Frontal cortex (tissue), 4 donors: ENCODE measurements around the gene CSRNP3. TPM values are rescaled to one million over a fixed set of nuclear protein-coding genes. Genes with fewer than 3 reads are reported as not detected.

ENCODE experiments used
- DNase-seq, 2 donors: peaks; one replicate each; pipeline ENCODE4 v3.0.0; 2012; ENCODE audit warnings: low spot score in 2 of 2
- FAIRE-seq: peaks from 2 replicates; lab custom pipeline; 2012; peaks lifted over from hg19 to GRCh38; lab: Jason Lieb, UNC
- total RNA-seq: library from RNA; depleted of rRNA; stranded (reverse); fragments of >200 nt; gene quantifications from one replicate; pipeline ENCODE4 v1.2.3, GENCODE V29; 2014
- donor health status: control.
- donor health status: control.
- donor health status: control.

CSRNP3 gene
- total RNA-seq, 1 donor from 2014 or later, result 214 TPM

- no peak for DNase-seq
- no peak for FAIRE-seq
Measured at GRCh38 chr2:165529130-165529529, 59.6 kb downstream of the CSRNP3 start.

GRCh38 chr2:165533331-165533730, 63.8 kb downstream of the CSRNP3 start:
- no peak for FAIRE-seq
- no peak for DNase-seq

GRCh38 chr2:165535471-165535870, 66.0 kb downstream of the CSRNP3 start:
- no peak for FAIRE-seq
- no peak for DNase-seq

GRCh38 chr2:165536851-165537499, 67.5 kb downstream of the CSRNP3 start:
- DNase-seq (no peak), FAIRE-seq (no peak)

- DNase-seq (no peak), FAIRE-seq (no peak)
Measured at GRCh38 chr2:165539985-165540384, 70.5 kb downstream of the CSRNP3 start.

GRCh38 chr2:165544897-165545296, 75.4 kb downstream of the CSRNP3 start:
- FAIRE-seq (no peak), DNase-seq (no peak)

- FAIRE-seq (no peak), DNase-seq (no peak)
Measured at GRCh38 chr2:165547900-165548299, 78.4 kb downstream of the CSRNP3 start.

GRCh38 chr2:165549619-165550018, 80.1 kb downstream of the CSRNP3 start:
- DNase-seq (no peak), FAIRE-seq (no peak)

- no peak for DNase-seq
- FAIRE-seq, result peak; percentile 43
Measured at GRCh38 chr2:165558832-165559231, 89.3 kb downstream of the CSRNP3 start.

GRCh38 chr2:165560377-165560988, 91.0 kb downstream of the CSRNP3 start:
- DNase-seq, result no peak
- FAIRE-seq, result no peak

- DNase-seq (no peak), FAIRE-seq (no peak)
Measured at GRCh38 chr2:165561516-165561915, 92.0 kb downstream of the CSRNP3 start.

- FAIRE-seq (no peak), DNase-seq (no peak)
Measured at GRCh38 chr2:165562233-165562632, 92.7 kb downstream of the CSRNP3 start.

- FAIRE-seq (no peak), DNase-seq (no peak)
Measured at GRCh38 chr2:165563468-165564225, 94.1 kb downstream of the CSRNP3 start.

- FAIRE-seq (no peak), DNase-seq (no peak)
Measured at GRCh38 chr2:165566008-165566407, 96.5 kb downstream of the CSRNP3 start.

- DNase-seq, result no peak
- no peak for FAIRE-seq
Measured at GRCh38 chr2:165567273-165567672, 97.8 kb downstream of the CSRNP3 start.

GRCh38 chr2:165568361-165568760, 98.9 kb downstream of the CSRNP3 start:
- no peak for FAIRE-seq
- no peak for DNase-seq

- no peak for FAIRE-seq
- DNase-seq, result no peak
Measured at GRCh38 chr2:165571477-165571876, 102.0 kb downstream of the CSRNP3 start.

- no peak for DNase-seq
- no peak for FAIRE-seq
Measured at GRCh38 chr2:165572151-165572550, 102.7 kb downstream of the CSRNP3 start.

- FAIRE-seq (no peak), DNase-seq (peak in 1 of 2 donors; percentile 10)
Measured at GRCh38 chr2:165573534-165574461, 104.3 kb downstream of the CSRNP3 start.

- peak; percentile 76 for FAIRE-seq
Measured at GRCh38 chr2:165575044-165575615, 105.6 kb downstream of the CSRNP3 start.

More at GRCh38 chr2:165575044-165575615, 105.6 kb downstream of the CSRNP3 start:
- DNase-seq, result no peak
